Colon (tissue), 2 donors: ENCODE results near the gene FGF12.
"Not testable (repeated sequence)": the region's sequence is repeated elsewhere in the genome, so short reads cannot be mapped to it uniquely, and the experiment has no call there.

Experiments used
- FAIRE-seq: peaks from 2 replicates; lab custom pipeline; 2012; peaks lifted over from hg19 to GRCh38; lab: Jason Lieb, UNC
- donor health status: control.
- donor health status: control.

Gene FGF12

GRCh38 chr3:192727032-192727847 is at the start of gene FGF12:
Gene FGF12, minus strand, starts transcription at chr3:192727541.
- no peak for FAIRE-seq

GRCh38 chr3:192774341-192774740 is 47.0 kb upstream of the FGF12 start:
- FAIRE-seq: not testable (repeated sequence)

GRCh38 chr3:192772240-192772894 is 45.0 kb upstream of the FGF12 start:
- no peak for FAIRE-seq

GRCh38 chr3:192758654-192759053 is 31.3 kb upstream of the FGF12 start:
- FAIRE-seq: no peak

- FAIRE-seq: no peak
Observed at GRCh38 chr3:192751148-192751547, 23.8 kb upstream of the FGF12 start.

- no peak for FAIRE-seq
Observed at GRCh38 chr3:192750201-192750600, 22.9 kb upstream of the FGF12 start.

GRCh38 chr3:192747746-192748145 is 20.4 kb upstream of the FGF12 start:
- FAIRE-seq: no peak

- FAIRE-seq: no peak
Observed at GRCh38 chr3:192747145-192747544, 19.8 kb upstream of the FGF12 start.

GRCh38 chr3:192745150-192745549 is 17.8 kb upstream of the FGF12 start:
- FAIRE-seq: no peak

- FAIRE-seq: not testable (repeated sequence)
Observed at GRCh38 chr3:192744604-192745003, 17.3 kb upstream of the FGF12 start.

GRCh38 chr3:192737506-192737905 is 10.2 kb upstream of the FGF12 start:
- no peak for FAIRE-seq

- FAIRE-seq: no peak
Observed at GRCh38 chr3:192731233-192731632, 3.9 kb upstream of the FGF12 start.

- FAIRE-seq: no peak
Observed at GRCh38 chr3:192726385-192726784, 956 bp downstream of the FGF12 start.

GRCh38 chr3:192719964-192720363 is 7.4 kb downstream of the FGF12 start:
- no peak for FAIRE-seq

GRCh38 chr3:192718156-192718555 is 9.2 kb downstream of the FGF12 start:
- no peak for FAIRE-seq

- no peak for FAIRE-seq
Observed at GRCh38 chr3:192715126-192715525, 12.2 kb downstream of the FGF12 start.

GRCh38 chr3:192711126-192711525 is 16.2 kb downstream of the FGF12 start:
- not testable (repeated sequence) for FAIRE-seq

GRCh38 chr3:192710366-192710765 is 17.0 kb downstream of the FGF12 start:
- no peak for FAIRE-seq

GRCh38 chr3:192706272-192706671 is 21.1 kb downstream of the FGF12 start:
- no peak for FAIRE-seq

- FAIRE-seq: no peak
Observed at GRCh38 chr3:192700885-192701284, 26.5 kb downstream of the FGF12 start.

- FAIRE-seq: no peak
Observed at GRCh38 chr3:192696943-192697587, 30.3 kb downstream of the FGF12 start.

GRCh38 chr3:192687488-192688152 is 39.7 kb downstream of the FGF12 start:
- FAIRE-seq: no peak

- no peak for FAIRE-seq
Observed at GRCh38 chr3:192685801-192686200, 41.5 kb downstream of the FGF12 start.
